A673 (cell line): ENCODE results near the gene STARD13. TPM values are rescaled to one million over a fixed set of nuclear protein-coding genes. Genes with fewer than 3 reads are reported as not detected.
"Not testable (repeated sequence)": the region's sequence is repeated elsewhere in the genome, so short reads cannot be mapped to it uniquely, and the experiment has no call there.

Source experiments
- BruUV-seq: library from RNA; stranded (reverse); fragments of 400-500 nt; replicated peaks from 2 replicates; lab custom pipeline; 2021; lab: Mats Ljungman, UMichigan
- CTCF ChIA-PET: fragments of 300-600 bp; sonication (Branson Sonifier 250); formaldehyde crosslinking; loops from one replicate; lab custom pipeline; 2022; ENCODE audit warnings: antibody characterized with exemption; lab: Charles Lee
- POLR2A ChIA-PET: fragments of 300-600 bp; sonication (Branson Sonifier 250); formaldehyde crosslinking; loops from one replicate; lab custom pipeline; 2022; ENCODE audit warnings: antibody characterized with exemption; ENCODE audit not compliant: low non-redundant PET; lab: Charles Lee
- DNase-seq: peaks from one replicate; pipeline ENCODE4 v3.0.0-alpha.2; 2015; ENCODE audit warnings: low spot score
- H3K27ac ChIP-seq: fragments of 200-600 bp; sonication (generic); 2 replicates; pipeline ENCODE4 v1.5.1; 2016; ENCODE audit warnings: mixed run types, low read depth, mild to moderate bottlenecking, mixed read lengths, antibody characterized with exemption, low read length; ENCODE audit not compliant: poor library complexity, severe bottlenecking
- H3K27me3 ChIP-seq: fragments of 200-600 bp; sonication (generic); replicated peaks from 2 replicates; pipeline ENCODE4 v1.6.1; 2017; ENCODE audit warnings: mixed run types, low read depth, mild to moderate bottlenecking, mixed read lengths, antibody characterized with exemption, low read length; ENCODE audit not compliant: insufficient read depth, poor library complexity
- H3K36me3 ChIP-seq: fragments of 200-600 bp; sonication (generic); 2 replicates; pipeline ENCODE4 v1.6.1; 2016; ENCODE audit warnings: mixed run types, mild to moderate bottlenecking, mixed read lengths, antibody characterized with exemption, low read length; ENCODE audit not compliant: insufficient read depth, poor library complexity, severe bottlenecking
- H3K4me1 ChIP-seq: fragments of 200-600 bp; sonication (generic); 2 replicates; pipeline ENCODE4 v1.6.1; 2017; ENCODE audit warnings: mixed run types, mild to moderate bottlenecking, mixed read lengths, antibody characterized with exemption, low read length; ENCODE audit not compliant: insufficient read depth, poor library complexity, severe bottlenecking
- H3K4me3 ChIP-seq: fragments of 200-600 bp; sonication (generic); 2 replicates; pipeline ENCODE4 v1.5.1; 2016; ENCODE audit warnings: low read depth, mixed run types, mild to moderate bottlenecking, mixed read lengths, low read length; ENCODE audit not compliant: poor library complexity, severe bottlenecking
- H3K9me3 ChIP-seq: fragments of 200-600 bp; sonication (generic); 2 replicates; pipeline ENCODE4 v1.6.1; 2016; ENCODE audit warnings: mixed run types, low read depth, mild to moderate bottlenecking, mixed read lengths, antibody characterized with exemption, low read length; ENCODE audit not compliant: poor library complexity, severe bottlenecking
- EZH2 ChIP-seq: fragments of 200-600 bp; sonication (generic); IDR thresholded peaks from 2 replicates; pipeline ENCODE4 v1.6.1; 2017; ENCODE audit warnings: borderline replicate concordance, low read depth, mild to moderate bottlenecking, mixed read lengths, antibody characterized with exemption, low read length; ENCODE audit not compliant: poor library complexity, severe bottlenecking
- intact Hi-C: fragments of 100-400 bp; cut with micrococcal nuclease; formaldehyde crosslinking; loops from one replicate; pipeline ENCODE4 v1.10.0; 2022; ENCODE audit not compliant: unreplicated experiment
- total RNA-seq: library from RNA; stranded (reverse); gene quantifications from 2 replicates; pipeline ENCODE4 v1.2.3, GENCODE V29; 2021
- TF ChIP-seq, protein P1 (sequence below): fragments of 300-800, 200-600 bp; sonication (generic); conservative IDR thresholded peaks from 2 replicates; pipeline ENCODE4 v1.5.1; 2017; ENCODE audit warnings: low read depth, mild to moderate bottlenecking, antibody characterized with exemption, low read length, moderate library complexity, mixed read lengths

Gene STARD13
- total RNA-seq, 1 experiment from 2014 or later = 45.7 TPM

GRCh38 chr13:33165787-33166186 is 119.8 kb downstream of the STARD13 start:
- no peak for DNase-seq
- Histone ChIP-seq H3K27ac (no peak overlapping the region), H3K4me3 (no peak overlapping the region), H3K9me3 (peaks cover 14% of the 10 kb centered on the region), H3K36me3 (peaks cover 63% of the 10 kb centered on the region), H3K4me1 (peaks cover 22% of the 10 kb centered on the region), H3K27me3 (no peaks in the 10 kb centered on the region)
- POLR2A ChIA-PET = no interaction called here
- CTCF ChIA-PET = no interaction called here
- intact Hi-C loops = no loop called here
- TF ChIP-seq, protein P1, sequence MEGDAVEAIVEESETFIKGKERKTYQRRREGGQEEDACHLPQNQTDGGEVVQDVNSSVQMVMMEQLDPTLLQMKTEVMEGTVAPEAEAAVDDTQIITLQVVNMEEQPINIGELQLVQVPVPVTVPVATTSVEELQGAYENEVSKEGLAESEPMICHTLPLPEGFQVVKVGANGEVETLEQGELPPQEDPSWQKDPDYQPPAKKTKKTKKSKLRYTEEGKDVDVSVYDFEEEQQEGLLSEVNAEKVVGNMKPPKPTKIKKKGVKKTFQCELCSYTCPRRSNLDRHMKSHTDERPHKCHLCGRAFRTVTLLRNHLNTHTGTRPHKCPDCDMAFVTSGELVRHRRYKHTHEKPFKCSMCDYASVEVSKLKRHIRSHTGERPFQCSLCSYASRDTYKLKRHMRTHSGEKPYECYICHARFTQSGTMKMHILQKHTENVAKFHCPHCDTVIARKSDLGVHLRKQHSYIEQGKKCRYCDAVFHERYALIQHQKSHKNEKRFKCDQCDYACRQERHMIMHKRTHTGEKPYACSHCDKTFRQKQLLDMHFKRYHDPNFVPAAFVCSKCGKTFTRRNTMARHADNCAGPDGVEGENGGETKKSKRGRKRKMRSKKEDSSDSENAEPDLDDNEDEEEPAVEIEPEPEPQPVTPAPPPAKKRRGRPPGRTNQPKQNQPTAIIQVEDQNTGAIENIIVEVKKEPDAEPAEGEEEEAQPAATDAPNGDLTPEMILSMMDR = no peak
- no peak for TF ChIP-seq EZH2
- BruUV-seq = no TSS peak

GRCh38 chr13:33164331-33164730 is 121.2 kb downstream of the STARD13 start:
- ChIA-PET POLR2A (no interaction called here), CTCF (no interaction called here)
- BruUV-seq = TSS peak; percentile 14
- H3K9me3 ChIP-seq = peaks cover 14% of the 10 kb centered on the region
- no peaks in the 10 kb centered on the region for H3K27me3 ChIP-seq
- peaks cover 75% of the 10 kb centered on the region for H3K36me3 ChIP-seq
- peaks cover 14% of the 10 kb centered on the region for H3K4me1 ChIP-seq
- H3K27ac ChIP-seq = no peak overlapping the region
- intact Hi-C loops = no loop called here
- DNase-seq = no peak
- no peak overlapping the region for H3K4me3 ChIP-seq
- TF ChIP-seq, protein P1 = no peak
- no peak for TF ChIP-seq EZH2

DNA sequence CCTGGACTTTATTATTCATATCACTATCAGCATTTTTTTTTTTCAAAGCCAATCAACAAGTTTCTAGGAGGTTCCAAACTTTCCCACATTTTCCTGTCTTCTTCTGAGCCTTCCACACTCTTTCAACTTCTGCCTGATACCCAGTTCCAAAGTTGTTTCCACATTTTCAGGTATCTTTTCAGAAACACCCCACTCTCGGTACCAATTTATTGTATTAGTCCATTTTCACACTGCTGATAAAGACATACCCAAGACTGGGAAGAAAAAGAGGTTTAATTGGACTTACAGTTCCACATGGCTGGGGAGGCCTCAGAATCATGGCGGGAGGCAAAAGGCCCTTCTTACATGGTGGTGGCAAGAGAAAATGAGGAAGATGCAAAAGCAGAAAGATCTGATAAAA is 122.8 kb downstream of the STARD13 start:
- CTCF ChIA-PET, H3K27ac ChIP-seq, H3K4me3 ChIP-seq, BruUV-seq, H3K4me1 ChIP-seq, H3K27me3 ChIP-seq, DNase-seq, POLR2A ChIA-PET, intact Hi-C loops: not testable (repeated sequence)
- H3K36me3 ChIP-seq = peaks cover 89% of the 10 kb centered on the region
- H3K9me3 ChIP-seq = peaks cover 14% of the 10 kb centered on the region

DNA sequence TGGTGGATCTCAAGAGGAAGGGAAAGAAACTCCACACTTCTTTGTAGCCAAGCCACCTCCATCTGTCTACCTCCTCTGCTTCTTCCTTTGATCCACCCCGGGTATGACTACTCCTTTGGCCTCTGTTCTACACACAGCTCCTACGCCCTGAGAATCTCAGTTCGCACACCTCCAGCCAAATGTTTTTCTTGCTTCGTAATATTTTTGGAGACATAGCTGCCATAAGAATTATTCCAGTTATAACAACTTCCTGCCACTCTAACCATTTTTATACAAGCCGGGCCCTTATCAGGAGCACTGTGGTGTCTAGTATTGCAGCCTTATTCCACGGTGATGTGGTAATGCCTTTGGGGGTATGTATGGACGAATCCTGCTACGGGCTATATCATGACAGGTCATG is 126.7 kb downstream of the STARD13 start:
- no peak for TF ChIP-seq EZH2
- TF ChIP-seq, protein P1 = no peak
- Histone ChIP-seq H3K4me3 (no peak overlapping the region), H3K27me3 (no peaks in the 10 kb centered on the region), H3K9me3 (peaks cover 14% of the 10 kb centered on the region), H3K36me3 (peaks cover 66% of the 10 kb centered on the region), H3K4me1 (no peaks in the 10 kb centered on the region), H3K27ac (no peak overlapping the region)
- CTCF ChIA-PET = no interaction called here
- POLR2A ChIA-PET = no interaction called here
- DNase-seq = no peak
- BruUV-seq = no TSS peak
- intact Hi-C loops = no loop called here
